C4-2B (cell line): ENCODE results near the gene MMADHC.

Experiments
- CTCF ChIP-seq: fragments of 450-650 bp; conservative IDR thresholded peaks from 2 replicates; pipeline ENCODE4 v1.5.1; 2017; ENCODE audit warnings: mild to moderate bottlenecking
- ZFX ChIP-seq: fragments of 450-650 bp; IDR thresholded peaks from 2 replicates; pipeline ENCODE4 v1.6.1; 2017

- TF ChIP-seq CTCF (no peak), ZFX (no peak)
Measured at GRCh38 chr2:149528983-149529382, 58.6 kb downstream of the MMADHC start.
